ENCODE measurements around the gene LRFN5.
"Not testable (repeated sequence)": the region's sequence is repeated elsewhere in the genome, so short reads cannot be mapped to it uniquely, and the experiment has no call there.

LRFN5 gene

GRCh38 chr14:41663473-41663850, 56.8 kb downstream of the LRFN5 start:
- Histone ChIP-seq H3K27me3 (replicated peaks) (no peaks in the 10 kb centered on the region), H3K36me3 (replicated peaks) (no peaks in the 10 kb centered on the region), H3K4me3 (ENCODE audit: low read depth, low read length) (no peak overlapping the region), H3K27ac (no peak overlapping the region)
- DNase-seq: no peak
- TF ChIP-seq CTCF (IDR thresholded peaks at IDR 0.05; ENCODE audit: low read depth, low read length, missing control alignments): no peak
- in situ Hi-C loops (cut with HindIII; ENCODE audit: low pct_ligation_motif_present, low sequenced_read_pairs): no loop called here

GRCh38 chr14:41666301-41666700, 59.6 kb downstream of the LRFN5 start:
- Histone ChIP-seq H3K4me3 (ENCODE audit: low read depth, low read length) (no peak overlapping the region), H3K27me3 (replicated peaks) (no peaks in the 10 kb centered on the region), H3K36me3 (replicated peaks) (no peaks in the 10 kb centered on the region), H3K27ac (no peak overlapping the region)
- no peak for TF ChIP-seq CTCF (IDR thresholded peaks at IDR 0.05; ENCODE audit: low read depth, low read length, missing control alignments)
- in situ Hi-C loops (cut with HindIII; ENCODE audit: low pct_ligation_motif_present, low sequenced_read_pairs): no loop called here
- no peak for DNase-seq

- no peak for TF ChIP-seq CTCF (IDR thresholded peaks at IDR 0.05; ENCODE audit: low read depth, low read length, missing control alignments)
- Histone ChIP-seq H3K27ac (no peak overlapping the region), H3K4me3 (ENCODE audit: low read depth, low read length) (no peak overlapping the region), H3K36me3 (replicated peaks) (no peaks in the 10 kb centered on the region), H3K27me3 (replicated peaks) (no peaks in the 10 kb centered on the region)
- in situ Hi-C loops (cut with HindIII; ENCODE audit: low pct_ligation_motif_present, low sequenced_read_pairs): no loop called here
- DNase-seq: no peak
These were observed 61.7 kb downstream of the LRFN5 start for GRCh38 chr14:41668356-41668755.

- in situ Hi-C loops (cut with HindIII; ENCODE audit: low pct_ligation_motif_present, low sequenced_read_pairs); DNase-seq; H3K27ac ChIP-seq; H3K4me3 ChIP-seq (ENCODE audit: low read depth, low read length); H3K36me3 ChIP-seq (replicated peaks); H3K27me3 ChIP-seq (replicated peaks): not testable (repeated sequence)
These were observed 66.9 kb downstream of the LRFN5 start for GRCh38 chr14:41673601-41674000.

GRCh38 chr14:41674511-41674971, 67.9 kb downstream of the LRFN5 start:
- in situ Hi-C loops (cut with HindIII; ENCODE audit: low pct_ligation_motif_present, low sequenced_read_pairs); H3K36me3 ChIP-seq (replicated peaks); H3K4me3 ChIP-seq (ENCODE audit: low read depth, low read length); H3K27ac ChIP-seq; DNase-seq; H3K27me3 ChIP-seq (replicated peaks): not testable (repeated sequence)

GRCh38 chr14:41699486-41699885, 92.8 kb downstream of the LRFN5 start:
- H3K4me3 ChIP-seq (ENCODE audit: low read depth, low read length): no peak overlapping the region
- TF ChIP-seq CTCF (IDR thresholded peaks at IDR 0.05; ENCODE audit: low read depth, low read length, missing control alignments): no peak
- H3K36me3 ChIP-seq (replicated peaks): no peaks in the 10 kb centered on the region
- in situ Hi-C loops (cut with HindIII; ENCODE audit: low pct_ligation_motif_present, low sequenced_read_pairs): no loop called here
- no peaks in the 10 kb centered on the region for H3K27me3 ChIP-seq (replicated peaks)
- no peak overlapping the region for H3K27ac ChIP-seq
- no peak for DNase-seq

GRCh38 chr14:41718477-41719166, 111.9 kb downstream of the LRFN5 start:
- Histone ChIP-seq H3K27ac (no peak overlapping the region), H3K27me3 (replicated peaks) (no peaks in the 10 kb centered on the region), H3K4me3 (ENCODE audit: low read depth, low read length) (no peak overlapping the region), H3K36me3 (replicated peaks) (no peaks in the 10 kb centered on the region)
- in situ Hi-C loops (cut with HindIII; ENCODE audit: low pct_ligation_motif_present, low sequenced_read_pairs): no loop called here
- TF ChIP-seq CTCF (IDR thresholded peaks at IDR 0.05; ENCODE audit: low read depth, low read length, missing control alignments): no peak
- no peak for DNase-seq
